Mesenchymal stem cell (in vitro differentiated cells and primary cell): Measurements from ENCODE around the gene TSPAN14.

Experiments
- DNase-seq: peaks from one replicate; pipeline ENCODE4 v3.0.0-alpha.2; 2013
- H2AFZ ChIP-seq: one replicate; pipeline ENCODE4 v1.6.1; 2013; ENCODE audit warnings: low read depth, mild to moderate bottlenecking, control low read depth, inconsistent platforms, low read length, moderate library complexity
- H2AK5ac ChIP-seq: 2 replicates; pipeline ENCODE4 v1.6.1; 2013; ENCODE audit warnings: low read length, moderate library complexity, mild to moderate bottlenecking, inconsistent platforms; ENCODE audit not compliant: severe bottlenecking
- H2BK120ac ChIP-seq: one replicate; pipeline ENCODE4 v1.6.1; 2013; ENCODE audit warnings: low read depth, mild to moderate bottlenecking, inconsistent platforms, low read length, moderate library complexity
- H2BK12ac ChIP-seq, 2 experiments: one replicate each; pipeline ENCODE4 v1.6.1; 2013; ENCODE audit warnings: inconsistent platforms in 2 of 2, low read length in 2 of 2, mild to moderate bottlenecking in 2 of 2, moderate library complexity in 2 of 2, control low read depth in 1 of 2
- H2BK15ac ChIP-seq: one replicate; pipeline ENCODE4 v1.6.1; 2013; ENCODE audit warnings: mild to moderate bottlenecking, low read depth, inconsistent platforms; ENCODE audit not compliant: poor library complexity, severe bottlenecking
- H2BK5ac ChIP-seq: 2 replicates; pipeline ENCODE4 v1.6.1; 2013; ENCODE audit warnings: low read depth, mild to moderate bottlenecking, low read length, control low read depth, inconsistent platforms; ENCODE audit not compliant: poor library complexity, severe bottlenecking
- H3K14ac ChIP-seq, 2 experiments: one replicate each; pipeline ENCODE4 v1.6.1; 2013; ENCODE audit warnings: inconsistent platforms in 2 of 2, low read length in 2 of 2, control low read depth in 1 of 2, mild to moderate bottlenecking in 1 of 2, moderate library complexity in 1 of 2
- H3K18ac ChIP-seq, 2 experiments: one replicate each; pipeline ENCODE4 v1.6.1; 2013; ENCODE audit warnings: inconsistent platforms in 2 of 2, low read length in 2 of 2, control low read depth in 1 of 2, low read depth in 1 of 2, mild to moderate bottlenecking in 1 of 2
- H3K23ac ChIP-seq, 2 experiments: one replicate each; pipeline ENCODE4 v1.6.1; 2013; ENCODE audit warnings: inconsistent platforms in 2 of 2, low read length in 2 of 2, mild to moderate bottlenecking in 2 of 2, moderate library complexity in 2 of 2, control low read depth in 1 of 2
- H3K27ac ChIP-seq: 2 replicates; pipeline ENCODE4 v1.5.1; 2013; ENCODE audit warnings: mild to moderate bottlenecking, moderate library complexity, low read length, control low read depth, inconsistent platforms; ENCODE audit not compliant: poor library complexity, severe bottlenecking
- H3K27me3 ChIP-seq, 2 experiments: 2 replicates each; pipeline versions ENCODE4 v1.6.1 to v1.7.0; 2013; ENCODE audit warnings: low read length in 2 of 2, mild to moderate bottlenecking in 2 of 2, moderate library complexity in 2 of 2, control low read depth in 1 of 2, inconsistent platforms in 1 of 2; ENCODE audit not compliant: control insufficient read depth in 1 of 2, insufficient read depth in 1 of 2
- H3K36me3 ChIP-seq, 2 experiments: 2 replicates each; pipeline versions ENCODE4 v1.6.1 to v1.7.0; 2013; ENCODE audit warnings: low read length in 2 of 2, control low read depth in 1 of 2, inconsistent platforms in 1 of 2, low read depth in 1 of 2, mild to moderate bottlenecking in 1 of 2; ENCODE audit not compliant: insufficient read depth in 2 of 2, control insufficient read depth in 1 of 2
- H3K4ac ChIP-seq, 2 experiments: one replicate each; pipeline ENCODE4 v1.6.1; 2013; ENCODE audit warnings: inconsistent platforms in 2 of 2, low read length in 2 of 2, mild to moderate bottlenecking in 2 of 2, moderate library complexity in 2 of 2, control low read depth in 1 of 2, low read depth in 1 of 2
- H3K4me1 ChIP-seq: 2 replicates; pipeline ENCODE4 v1.6.1; 2013; ENCODE audit warnings: low read depth, low read length, control low read depth; ENCODE audit not compliant: control insufficient read depth, insufficient read depth
- H3K4me2 ChIP-seq: 2 replicates; pipeline ENCODE4 v1.6.1; 2013; ENCODE audit warnings: low read length, mild to moderate bottlenecking, inconsistent platforms; ENCODE audit not compliant: poor library complexity, severe bottlenecking
- H3K4me3 ChIP-seq, 2 experiments: 2 replicates each; pipeline versions ENCODE4 v1.5.1 to v1.7.0; 2013; ENCODE audit warnings: low read length in 2 of 2, mild to moderate bottlenecking in 2 of 2, control low read depth in 1 of 2, low read depth in 1 of 2; ENCODE audit not compliant: insufficient read depth in 1 of 2
- H3K79me1 ChIP-seq: replicated peaks from 2 replicates; pipeline ENCODE4 v1.6.1; 2013; ENCODE audit warnings: mild to moderate bottlenecking, control low read depth, low read length, inconsistent platforms; ENCODE audit not compliant: poor library complexity, severe bottlenecking
- H3K9ac ChIP-seq: 2 replicates; pipeline ENCODE4 v1.7.0; 2013; ENCODE audit warnings: mild to moderate bottlenecking, low read length, moderate library complexity
- H3K9me3 ChIP-seq: 2 replicates; pipeline ENCODE4 v1.7.0; 2013; ENCODE audit warnings: mild to moderate bottlenecking, low read length; ENCODE audit not compliant: control insufficient read depth
- H4K8ac ChIP-seq: one replicate; pipeline ENCODE4 v1.6.1; 2013; ENCODE audit warnings: inconsistent platforms, mild to moderate bottlenecking, low read length, moderate library complexity
- H4K91ac ChIP-seq: one replicate; pipeline ENCODE4 v1.6.1; 2013; ENCODE audit warnings: mild to moderate bottlenecking, low read length, inconsistent platforms
- WGBS: methylation state at CpG from one replicate; pipeline ENCODE4 v1.1.7; 2013; ENCODE audit warnings: mixed read lengths; 5-methylcytosine and 5-hydroxymethylcytosine counted together

The TSPAN14 gene

GRCh38 chr10:80464557-80465450 lies 10.7 kb downstream of the TSPAN14 start:
- peak overlapping the region; percentile 2 to 80 for H2BK12ac ChIP-seq
- peak overlapping the region; percentile 99 for H4K8ac ChIP-seq
- peak overlapping the region; percentile 90 to 94 for H3K18ac ChIP-seq
- H3K9ac ChIP-seq = peak overlapping the region; percentile 79
- no peaks in the 10 kb centered on the region for H3K9me3 ChIP-seq
- H3K23ac ChIP-seq = peak overlapping the region in 1 of 2 experiments; percentile 54
- no peak overlapping the region for H2AFZ ChIP-seq
- peak overlapping the region; percentile 81 for H3K27ac ChIP-seq
- H2BK5ac ChIP-seq = peak overlapping the region; percentile 45
- peak overlapping the region; percentile 82 for H4K91ac ChIP-seq
- no peak for DNase-seq
- peak overlapping the region in 1 of 2 experiments; percentile 48 for H3K4me3 ChIP-seq
- peak overlapping the region in 1 of 2 experiments; percentile 86 for H3K14ac ChIP-seq
- H3K4me1 ChIP-seq = peaks cover 55% of the 10 kb centered on the region
- no peaks in the 10 kb centered on the region for H3K27me3 ChIP-seq
- peak overlapping the region; percentile 71 to 97 for H3K4ac ChIP-seq
- H2BK15ac ChIP-seq = peak overlapping the region; percentile 33
- H3K79me1 ChIP-seq = no peaks in the 10 kb centered on the region
- H3K36me3 ChIP-seq = peaks cover 16 to 30% of the 10 kb centered on the region in 2 experiments
- peak overlapping the region; percentile 32 for H3K4me2 ChIP-seq
- H2BK120ac ChIP-seq = peak overlapping the region; percentile 78
- H2AK5ac ChIP-seq = peak overlapping the region; percentile 95
- WGBS = 67% methylated on average over 14 of the region's 14 CpGs

GRCh38 chr10:80465451-80465835 lies 11.3 kb downstream of the TSPAN14 start:
- Histone ChIP-seq H3K27ac (peak overlapping the region; percentile 81), H3K4me2 (peak overlapping the region; percentile 32), H3K4me3 (peak overlapping the region in 1 of 2 experiments; percentile 48), H2BK15ac (peak overlapping the region; percentile 33), H3K14ac (no peak overlapping the region), H2BK120ac (peak overlapping the region; percentile 11), H3K18ac (peak overlapping the region; percentile 80 to 94), H2BK5ac (peak overlapping the region; percentile 45), H3K79me1 (no peaks in the 10 kb centered on the region), H3K9ac (peak overlapping the region; percentile 79), H3K4me1 (peaks cover 53% of the 10 kb centered on the region), H2BK12ac (peak overlapping the region in 1 of 2 experiments; percentile 80), H4K8ac (peak overlapping the region; percentile 99), H3K27me3 (no peaks in the 10 kb centered on the region), H3K4ac (peak overlapping the region; percentile 71 to 97), H2AFZ (no peak overlapping the region), H3K9me3 (no peaks in the 10 kb centered on the region), H3K36me3 (peaks cover 20 to 30% of the 10 kb centered on the region in 2 experiments), H2AK5ac (peak overlapping the region; percentile 95), H3K23ac (no peak overlapping the region), H4K91ac (peak overlapping the region; percentile 82)
- WGBS = 94% methylated on average over 3 of the region's 3 CpGs
- DNase-seq = no peak

DNA sequence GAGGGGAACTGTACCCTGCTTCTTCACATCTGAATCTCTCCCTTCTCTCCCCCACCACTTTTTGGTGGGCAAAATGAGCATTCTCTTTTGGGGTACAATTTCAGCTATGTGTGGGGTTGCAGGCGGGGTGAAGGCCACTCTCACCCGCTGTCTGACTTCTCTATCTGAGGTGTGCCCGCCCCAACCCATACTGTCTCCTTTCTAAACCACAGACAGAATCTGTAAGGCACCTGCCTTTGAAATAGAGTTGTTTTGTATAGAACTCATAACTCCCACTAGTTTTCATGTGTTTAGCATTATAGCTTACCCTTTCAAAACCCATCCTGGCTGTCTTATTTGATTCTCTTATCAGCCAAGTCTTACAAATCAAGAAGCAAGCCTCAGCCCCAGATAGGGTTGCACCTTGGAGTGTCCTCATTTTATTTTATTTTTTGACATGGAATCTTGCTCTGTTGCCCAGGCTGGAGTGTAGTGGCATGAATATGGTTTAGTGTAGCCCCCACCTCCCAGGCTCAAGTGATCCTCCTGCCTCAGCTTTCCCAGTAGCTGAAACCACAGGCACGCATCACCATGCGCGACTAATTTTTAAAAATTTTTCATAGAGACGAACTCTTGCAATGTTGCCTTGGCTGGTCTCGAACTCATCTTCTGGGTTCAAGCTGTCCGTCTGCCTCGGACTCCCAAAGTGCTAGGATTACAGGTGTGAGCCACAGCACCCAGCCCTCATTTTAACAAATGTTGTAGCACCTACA lies 11.9 kb downstream of the TSPAN14 start:
- no peak overlapping the region for H4K91ac ChIP-seq
- peak overlapping the region in 1 of 2 experiments; percentile 48 for H3K4me3 ChIP-seq
- peak overlapping the region; percentile 11 for H2BK120ac ChIP-seq
- H3K79me1 ChIP-seq = no peaks in the 10 kb centered on the region
- no peaks in the 10 kb centered on the region for H3K9me3 ChIP-seq
- H3K27me3 ChIP-seq = no peaks in the 10 kb centered on the region
- DNase-seq = no peak
- H3K27ac ChIP-seq = peak overlapping the region; percentile 81
- no peak overlapping the region for H3K23ac ChIP-seq
- H3K18ac ChIP-seq = no peak overlapping the region
- H3K4me1 ChIP-seq = peaks cover 52% of the 10 kb centered on the region
- peak overlapping the region; percentile 79 for H3K9ac ChIP-seq
- H3K4me2 ChIP-seq = no peak overlapping the region
- no peak overlapping the region for H3K4ac ChIP-seq
- H2BK12ac ChIP-seq = no peak overlapping the region
- whole genome bisulfite sequencing = 92% methylated on average over 8 of the region's 10 CpGs
- no peak overlapping the region for H2AFZ ChIP-seq
- no peak overlapping the region for H3K14ac ChIP-seq
- H2BK15ac ChIP-seq = no peak overlapping the region
- no peak overlapping the region for H2BK5ac ChIP-seq
- no peak overlapping the region for H4K8ac ChIP-seq
- peak overlapping the region; percentile 95 for H2AK5ac ChIP-seq
- H3K36me3 ChIP-seq = peaks cover 26 to 34% of the 10 kb centered on the region in 2 experiments
